Endothelial cell of umbilical vein (primary cell): ENCODE results near the gene SNX33. TPM values are rescaled to one million over a fixed set of nuclear protein-coding genes. Genes with fewer than 3 reads are reported as not detected.

Experiments
- BruUV-seq: library from RNA; stranded (reverse); fragments of 400-500 nt; replicated peaks from 2 replicates; lab custom pipeline; 2021; lab: Mats Ljungman, UMichigan
- CTCF ChIA-PET: fragments of 300-600, 350-600 bp; sonication (Branson Sonifier 250); formaldehyde crosslinking; loops from one replicate; lab custom pipeline; 2021; ENCODE audit warnings: antibody characterized with exemption, inconsistent platforms; lab: Charles Lee
- POLR2A ChIA-PET: fragments of 300-600, 350-600 bp; sonication (Branson Sonifier 250); formaldehyde crosslinking; loops from one replicate; lab custom pipeline; 2021; ENCODE audit warnings: antibody characterized with exemption, inconsistent platforms; lab: Charles Lee
- DNase-seq: peaks from one replicate; pipeline ENCODE4 v3.0.0-alpha.2; 2011; ENCODE audit warnings: low read depth, low spot score
- FAIRE-seq: peaks from 2 replicates; lab custom pipeline; 2011; peaks lifted over from hg19 to GRCh38; lab: Jason Lieb, UNC
- H2AFZ ChIP-seq: 2 replicates; pipeline ENCODE4 v1.6.0; 2012; ENCODE audit warnings: low read depth, low read length, control low read depth, inconsistent platforms
- H3K27ac ChIP-seq: 2 replicates; pipeline ENCODE4 v1.5.1; 2011; ENCODE audit warnings: low read depth, mild to moderate bottlenecking, control low read depth, low read length, moderate library complexity; ENCODE audit not compliant: insufficient read depth
- H3K27me3 ChIP-seq, 2 experiments: 2 replicates each; pipeline versions ENCODE4 v1.6.0 to v1.6.1; 2011; ENCODE audit warnings: low read length in 2 of 2, mixed read lengths in 1 of 2; ENCODE audit not compliant: control insufficient read depth in 2 of 2, insufficient read depth in 2 of 2
- H3K36me3 ChIP-seq, 2 experiments: 2 replicates in 1 of 2; 3 replicates in 1 of 2; pipeline ENCODE4 v1.5.1; 2011; ENCODE audit warnings: low read length in 2 of 2, mild to moderate bottlenecking in 1 of 2, moderate library complexity in 1 of 2; ENCODE audit not compliant: control insufficient read depth in 2 of 2, insufficient read depth in 2 of 2; ENCODE audit errors: extremely low read depth in 1 of 2
- H3K4me1 ChIP-seq: 3 replicates; pipeline ENCODE4 v1.5.1; 2011; ENCODE audit warnings: mild to moderate bottlenecking, low read length; ENCODE audit not compliant: control insufficient read depth, insufficient read depth; ENCODE audit errors: extremely low read depth
- H3K4me2 ChIP-seq: 2 replicates; pipeline ENCODE4 v1.6.1; 2011; ENCODE audit warnings: low read length, control low read depth, mixed read lengths; ENCODE audit not compliant: insufficient read depth
- H3K4me3 ChIP-seq, 3 experiments: fragments of 200-600 bp in 1 of 3; sonication (generic), shearing (Covaris generic) in 1 of 3; replicated peaks in 1 of 3; 2 replicates each; pipeline ENCODE4 v1.5.1; 2011 to 2016; ENCODE audit warnings: control low read depth in 3 of 3, low read length in 3 of 3, mild to moderate bottlenecking in 2 of 3, inconsistent platforms in 1 of 3, low read depth in 1 of 3, moderate library complexity in 1 of 3; ENCODE audit not compliant: insufficient read depth in 1 of 3
- H3K79me2 ChIP-seq: 2 replicates; pipeline ENCODE4 v1.6.0; 2012; ENCODE audit warnings: low read length, inconsistent platforms; ENCODE audit not compliant: control insufficient read depth, insufficient read depth
- H3K9ac ChIP-seq: replicated peaks from 2 replicates; pipeline ENCODE3; 2011; ENCODE audit warnings: low read length, control low read depth; ENCODE audit not compliant: insufficient read depth; ENCODE audit errors: extremely low read depth
- H3K9me1 ChIP-seq: replicated peaks from 3 replicates; pipeline ENCODE4 v1.6.0; 2011; ENCODE audit warnings: mild to moderate bottlenecking, low read length; ENCODE audit not compliant: control insufficient read depth, insufficient read depth; ENCODE audit errors: extremely low read depth
- H3K9me3 ChIP-seq: replicated peaks from 2 replicates; pipeline ENCODE4 v1.5.1; 2012; ENCODE audit warnings: low read length, inconsistent platforms; ENCODE audit not compliant: control insufficient read depth, insufficient read depth
- H4K20me1 ChIP-seq: replicated peaks from 2 replicates; pipeline ENCODE3; 2011; ENCODE audit warnings: mild to moderate bottlenecking, low read length; ENCODE audit not compliant: control insufficient read depth, insufficient read depth; ENCODE audit errors: extremely low read depth
- EZH2 ChIP-seq: IDR thresholded peaks from 2 replicates; pipeline ENCODE4 v1.6.1; 2012; ENCODE audit warnings: borderline replicate concordance, low read depth, mild to moderate bottlenecking, moderate library complexity, low read length, inconsistent platforms; ENCODE audit not compliant: severe bottlenecking
- FOS ChIP-seq: IDR thresholded peaks from 2 replicates; pipeline ENCODE4 v1.6.1; 2011; ENCODE audit warnings: mild to moderate bottlenecking, low read length, moderate library complexity, borderline replicate concordance; ENCODE audit not compliant: insufficient read depth
- GATA2 ChIP-seq: IDR thresholded peaks from 2 replicates; pipeline ENCODE4 v1.7.0; 2011; ENCODE audit warnings: low read depth, mild to moderate bottlenecking, moderate library complexity, mixed read lengths, low read length; ENCODE audit not compliant: insufficient read length, insufficient read depth
- JUN ChIP-seq: IDR thresholded peaks from 2 replicates; pipeline ENCODE4 v1.6.1; 2011; ENCODE audit warnings: borderline replicate concordance, low read depth; ENCODE audit not compliant: insufficient read length, insufficient read depth
- MYC ChIP-seq: IDR thresholded peaks from one replicate; pipeline ENCODE4 v1.6.1; 2011; ENCODE audit warnings: mild to moderate bottlenecking, low read depth, low read length
- POLR2A ChIP-seq: IDR thresholded peaks from 2 replicates; pipeline ENCODE4 v1.6.1; 2012; ENCODE audit warnings: low read depth, mild to moderate bottlenecking, control low read depth, low read length
- POLR2AphosphoS5 ChIP-seq: IDR thresholded peaks from 2 replicates; pipeline ENCODE4 v1.6.1; 2012; ENCODE audit warnings: low read depth, mild to moderate bottlenecking, control low read depth, low read length, moderate library complexity; ENCODE audit not compliant: insufficient read depth
- dilution Hi-C: fragments of 300-500 bp; cut with MboI; formaldehyde crosslinking; loops from one replicate; pipeline ENCODE4 v1.15.0; 2019; ENCODE audit warnings: low sequenced_read_pairs; ENCODE audit not compliant: extremely low pct_ligation_motif_present
- intact Hi-C: fragments of 100-400 bp; cut with micrococcal nuclease; formaldehyde crosslinking; loops from one replicate; pipeline ENCODE4 v1.10.0; 2022
- polyA plus RNA-seq, 4 experiments: library from polyadenylated mRNA; depleted of rRNA in 3 of 4; stranded (reverse) in 3 of 4; unstranded in 1 of 4; fragments of >200 nt; gene quantifications; 2 replicates each; pipeline versions ENCODE4 v1.2.1 to v1.2.3, GENCODE V29; 2011 to 2012; ENCODE audit warnings: missing spikeins in 1 of 4
- total RNA-seq: library from RNA; stranded (reverse); gene quantifications from 2 replicates; pipeline ENCODE4 v1.2.3, GENCODE V29; 2021
- TF ChIP-seq, protein P1 (sequence below): IDR thresholded peaks from 2 replicates; pipeline ENCODE4 v1.6.1; 2011; ENCODE audit not compliant: insufficient read depth, insufficient read length
- TF ChIP-seq, protein P2 (sequence below), 2 donors: IDR thresholded peaks; 1 replicate in 1 of 2; 2 replicates in 1 of 2; pipeline ENCODE4 v1.5.1; 2011; ENCODE audit warnings: low read length in 2 of 2, mild to moderate bottlenecking in 2 of 2, moderate library complexity in 2 of 2, control low read depth in 1 of 2, inconsistent platforms in 1 of 2, low read depth in 1 of 2; ENCODE audit not compliant: insufficient read depth in 1 of 2; ENCODE audit errors: extremely low read depth in 1 of 2

SNX33 gene
- total and polyA plus RNA-seq, 2 donors (not counting 3 experiments of a cell fraction or from before 2014, with no cell fraction given), result 7.9 to 12.6 TPM

DNA sequence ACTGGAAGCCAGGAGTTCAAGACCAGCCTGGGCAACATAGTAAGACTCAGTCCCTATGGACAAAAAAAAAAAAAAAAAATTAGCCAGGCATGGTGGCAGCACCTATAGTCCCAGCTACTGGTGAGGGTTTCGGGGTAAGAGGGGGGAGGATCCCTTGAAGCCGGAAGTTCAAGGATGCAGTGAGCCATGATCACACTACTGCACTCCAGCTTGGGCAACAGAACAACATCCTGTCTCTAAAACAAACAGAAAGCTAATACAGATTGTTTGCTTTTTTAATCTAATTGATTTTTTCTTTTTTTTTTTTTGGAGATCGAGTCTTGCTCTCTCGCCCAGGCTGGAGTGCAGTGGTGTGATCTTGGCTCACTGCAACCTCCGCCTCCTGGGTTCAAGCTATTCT is 6.1 kb upstream of the SNX33 start:
- H3K27ac ChIP-seq, result no peak overlapping the region
- peaks cover 27% of the 10 kb centered on the region for H3K4me1 ChIP-seq
- DNase-seq, result no peak
- POLR2A ChIA-PET, result interaction anchor here (0.6 kb wide), 1 partner anchor 109 kb away, joined by 3 read pairs; no protein-coding TSS in a partner anchor
- H4K20me1 ChIP-seq, result no peaks in the 10 kb centered on the region
- dilution Hi-C loops, result no loop called here
- H3K36me3 ChIP-seq, result no peaks in the 10 kb centered on the region
- BruUV-seq, result no TSS peak
- TF ChIP-seq, protein P1, sequence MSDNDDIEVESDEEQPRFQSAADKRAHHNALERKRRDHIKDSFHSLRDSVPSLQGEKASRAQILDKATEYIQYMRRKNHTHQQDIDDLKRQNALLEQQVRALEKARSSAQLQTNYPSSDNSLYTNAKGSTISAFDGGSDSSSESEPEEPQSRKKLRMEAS, result no peak
- TF ChIP-seq POLR2A, result no peak
- no peak for TF ChIP-seq EZH2
- TF ChIP-seq, protein P2, sequence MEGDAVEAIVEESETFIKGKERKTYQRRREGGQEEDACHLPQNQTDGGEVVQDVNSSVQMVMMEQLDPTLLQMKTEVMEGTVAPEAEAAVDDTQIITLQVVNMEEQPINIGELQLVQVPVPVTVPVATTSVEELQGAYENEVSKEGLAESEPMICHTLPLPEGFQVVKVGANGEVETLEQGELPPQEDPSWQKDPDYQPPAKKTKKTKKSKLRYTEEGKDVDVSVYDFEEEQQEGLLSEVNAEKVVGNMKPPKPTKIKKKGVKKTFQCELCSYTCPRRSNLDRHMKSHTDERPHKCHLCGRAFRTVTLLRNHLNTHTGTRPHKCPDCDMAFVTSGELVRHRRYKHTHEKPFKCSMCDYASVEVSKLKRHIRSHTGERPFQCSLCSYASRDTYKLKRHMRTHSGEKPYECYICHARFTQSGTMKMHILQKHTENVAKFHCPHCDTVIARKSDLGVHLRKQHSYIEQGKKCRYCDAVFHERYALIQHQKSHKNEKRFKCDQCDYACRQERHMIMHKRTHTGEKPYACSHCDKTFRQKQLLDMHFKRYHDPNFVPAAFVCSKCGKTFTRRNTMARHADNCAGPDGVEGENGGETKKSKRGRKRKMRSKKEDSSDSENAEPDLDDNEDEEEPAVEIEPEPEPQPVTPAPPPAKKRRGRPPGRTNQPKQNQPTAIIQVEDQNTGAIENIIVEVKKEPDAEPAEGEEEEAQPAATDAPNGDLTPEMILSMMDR (IDR thresholded peaks at IDR 0.05; ENCODE audit: extremely low read depth in 1 of 2, insufficient read depth in 1 of 2, low read depth in 1 of 2, low read length in 2 of 2), result no peak
- TF ChIP-seq GATA2, result no peak
- no peak for TF ChIP-seq JUN
- no peak for TF ChIP-seq POLR2AphosphoS5
- no peak for TF ChIP-seq MYC
- TF ChIP-seq FOS, result no peak
- CTCF ChIA-PET, result interaction anchor here (0.7 to 4.1 kb wide), 3 partner anchors 21 to 44 kb away, joined by 3 to 32 read pairs (median 3); no protein-coding TSS in a partner anchor
- no peak for FAIRE-seq
- H3K4me3 ChIP-seq, result no peak overlapping the region
- no peak overlapping the region for H3K9ac ChIP-seq
- H3K27me3 ChIP-seq, result no peaks in the 10 kb centered on the region
- H3K79me2 ChIP-seq, result peaks cover 10% of the 10 kb centered on the region
- no peaks in the 10 kb centered on the region for H3K9me3 ChIP-seq
- intact Hi-C loops, result loop anchor here (2.0 kb wide), 1 partner anchor 273 kb away; the partner anchor contains the start of gene MAN2C1
- no peak overlapping the region for H2AFZ ChIP-seq
- no peaks in the 10 kb centered on the region for H3K9me1 ChIP-seq
- no peak overlapping the region for H3K4me2 ChIP-seq
